Loucy (cell line): Measurements from ENCODE around the gene JPH3.

Source experiments
- EZH2phosphoT487 ChIP-seq: fragments of 200-600 bp; IDR thresholded peaks from 2 replicates; pipeline ENCODE4 v1.6.1; 2018; ENCODE audit warnings: antibody characterized with exemption, mild to moderate bottlenecking, moderate library complexity, borderline replicate concordance
- TF ChIP-seq, protein P1 (sequence below): fragments of 200-600 bp; sonication (generic); conservative IDR thresholded peaks from 2 replicates; pipeline ENCODE4 v1.5.1; 2014; ENCODE audit warnings: mild to moderate bottlenecking, antibody characterized with exemption, low read length

DNA sequence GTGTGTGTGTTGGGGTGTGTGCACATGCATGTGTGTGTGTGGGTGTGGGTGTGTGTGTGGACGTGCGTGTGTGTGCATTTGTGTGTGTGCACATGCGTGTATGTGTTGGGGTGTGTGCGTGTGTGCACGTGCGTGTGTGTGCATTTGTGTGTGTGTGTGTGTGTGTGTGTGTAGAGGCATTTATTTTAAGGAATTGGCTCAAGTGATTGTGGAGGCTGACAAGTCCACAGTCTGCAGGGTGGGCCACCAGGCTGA, 37.9 kb upstream of the JPH3 start:
- TF ChIP-seq, protein P1, sequence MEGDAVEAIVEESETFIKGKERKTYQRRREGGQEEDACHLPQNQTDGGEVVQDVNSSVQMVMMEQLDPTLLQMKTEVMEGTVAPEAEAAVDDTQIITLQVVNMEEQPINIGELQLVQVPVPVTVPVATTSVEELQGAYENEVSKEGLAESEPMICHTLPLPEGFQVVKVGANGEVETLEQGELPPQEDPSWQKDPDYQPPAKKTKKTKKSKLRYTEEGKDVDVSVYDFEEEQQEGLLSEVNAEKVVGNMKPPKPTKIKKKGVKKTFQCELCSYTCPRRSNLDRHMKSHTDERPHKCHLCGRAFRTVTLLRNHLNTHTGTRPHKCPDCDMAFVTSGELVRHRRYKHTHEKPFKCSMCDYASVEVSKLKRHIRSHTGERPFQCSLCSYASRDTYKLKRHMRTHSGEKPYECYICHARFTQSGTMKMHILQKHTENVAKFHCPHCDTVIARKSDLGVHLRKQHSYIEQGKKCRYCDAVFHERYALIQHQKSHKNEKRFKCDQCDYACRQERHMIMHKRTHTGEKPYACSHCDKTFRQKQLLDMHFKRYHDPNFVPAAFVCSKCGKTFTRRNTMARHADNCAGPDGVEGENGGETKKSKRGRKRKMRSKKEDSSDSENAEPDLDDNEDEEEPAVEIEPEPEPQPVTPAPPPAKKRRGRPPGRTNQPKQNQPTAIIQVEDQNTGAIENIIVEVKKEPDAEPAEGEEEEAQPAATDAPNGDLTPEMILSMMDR = no peak
- TF ChIP-seq EZH2phosphoT487 = no peak
